HG03280 (cell line): ENCODE measurements around the gene F2RL1.
"Not testable (repeated sequence)": the region's sequence is repeated elsewhere in the genome, so short reads cannot be mapped to it uniquely, and the experiment has no call there.

ENCODE experiments used
- ATAC-seq: cut with Tn5 transposase; IDR thresholded peaks from one replicate; pipeline ENCODE4 v1.9.1; 2021; ENCODE audit warnings: mild to moderate bottlenecking, moderate library complexity; ENCODE audit not compliant: unreplicated experiment

Gene F2RL1

GRCh38 chr5:76849419-76850291 is 30.8 kb downstream of the F2RL1 start, which contains the start of gene S100Z:
S100Z (plus strand) TSS chr5:76850014; CDS start chr5:76875360, 25,346 bp downstream.
- ATAC-seq = no peak

DNA sequence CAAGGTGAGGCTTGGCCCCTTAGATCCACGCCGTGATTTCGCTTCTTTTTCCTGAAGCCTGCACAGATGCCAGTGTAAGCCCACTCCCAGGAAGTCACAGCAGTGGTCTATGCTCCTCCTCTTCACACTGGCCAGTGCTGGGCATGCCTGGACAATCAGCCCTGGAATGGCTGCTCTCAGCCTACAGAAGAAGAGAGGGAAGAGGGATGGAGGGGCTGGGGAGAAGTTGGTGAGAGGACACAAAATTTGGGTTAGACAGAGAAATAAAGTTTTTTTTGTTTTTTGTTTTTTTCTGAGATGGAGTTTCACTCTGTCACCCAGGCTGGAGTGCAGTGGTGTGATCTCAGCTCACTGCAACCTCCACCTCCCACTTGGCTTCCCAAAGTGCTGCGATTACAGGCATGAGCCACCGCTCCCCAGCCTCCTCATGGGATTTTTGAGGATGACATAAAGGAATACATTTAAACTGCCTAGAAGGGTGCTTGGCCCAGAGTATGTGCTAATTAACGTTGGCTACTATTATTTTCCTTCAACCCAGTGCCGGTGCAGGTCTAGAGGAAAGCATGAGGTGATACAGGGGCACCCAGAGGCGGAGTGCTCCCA is 31.8 kb downstream of the F2RL1 start:
- ATAC-seq = no peak

DNA sequence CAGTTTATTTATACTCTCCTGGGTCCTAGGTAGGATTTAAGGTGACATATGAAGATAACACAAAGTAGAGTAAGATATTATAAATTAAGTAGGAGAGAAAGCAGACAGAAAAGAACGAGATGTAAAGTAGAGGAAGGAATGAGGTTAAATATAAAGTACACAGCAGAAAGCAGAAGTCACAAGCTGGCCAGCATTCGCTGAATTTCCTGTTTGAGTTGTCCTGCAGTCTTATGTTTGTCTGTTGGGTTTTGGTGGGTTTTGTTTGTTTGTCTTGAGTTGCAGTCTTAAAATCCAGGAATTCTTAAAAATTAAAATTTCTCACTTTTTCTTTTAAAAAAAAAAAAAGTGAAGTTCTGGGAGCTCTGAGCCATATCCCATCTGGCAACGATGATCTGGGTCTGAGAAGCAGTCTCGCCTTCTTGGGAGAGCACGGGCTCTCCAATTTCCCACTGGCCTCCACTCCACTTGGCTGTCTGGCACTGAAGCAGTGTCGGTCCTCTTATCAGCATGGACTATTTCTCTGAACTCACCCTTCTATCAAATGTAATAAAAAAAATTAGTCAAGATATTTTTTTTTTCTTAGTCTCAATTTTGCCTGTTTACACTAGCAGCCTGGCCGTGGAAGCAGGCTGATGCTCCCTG is 33.0 kb downstream of the F2RL1 start:
- no peak for ATAC-seq

- ATAC-seq = no peak
Observed at GRCh38 chr5:76852772-76853171, 33.9 kb downstream of the F2RL1 start.

DNA sequence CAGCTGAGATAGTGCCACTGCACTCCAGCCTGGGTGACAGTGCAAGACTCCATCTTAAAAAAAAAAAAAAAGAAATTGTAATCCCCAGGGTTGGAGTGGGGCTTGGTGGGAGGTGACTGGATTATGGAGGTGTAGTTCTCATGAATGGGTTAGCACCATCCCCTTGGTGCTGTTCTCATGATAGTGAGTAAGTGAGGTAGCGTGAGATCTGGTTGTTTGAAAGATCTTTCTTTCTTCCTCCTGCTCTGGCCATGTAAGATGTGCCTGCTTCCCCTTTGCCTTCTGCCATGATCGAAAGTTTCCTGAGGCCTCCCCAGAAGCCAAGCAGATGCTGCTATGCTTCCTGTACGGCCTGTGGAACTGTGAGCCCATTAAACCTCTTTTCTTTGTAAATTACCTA is 34.9 kb downstream of the F2RL1 start:
- not testable (repeated sequence) for ATAC-seq

DNA sequence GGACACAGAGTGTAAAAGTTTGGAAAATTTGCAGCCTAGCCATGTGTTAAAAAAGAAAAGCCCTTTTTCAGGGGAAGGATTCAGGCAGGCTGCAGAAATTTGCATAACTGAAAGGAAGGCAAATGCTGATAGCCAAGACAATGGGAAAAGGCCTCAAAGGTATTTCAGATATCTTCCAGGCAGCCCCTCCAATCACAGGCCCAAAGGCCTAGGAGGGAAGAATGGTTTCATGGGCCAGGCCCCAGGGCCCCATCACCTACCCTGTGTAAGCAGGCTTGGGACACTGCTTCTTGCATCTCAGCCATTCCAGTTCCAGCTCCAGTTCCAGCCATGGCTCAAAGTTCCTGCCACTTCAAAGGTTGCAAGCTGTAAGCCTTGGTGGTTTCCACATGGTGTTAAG is 35.8 kb downstream of the F2RL1 start:
- ATAC-seq = no peak

GRCh38 chr5:76855501-76855900 is 36.7 kb downstream of the F2RL1 start:
- not testable (repeated sequence) for ATAC-seq

DNA sequence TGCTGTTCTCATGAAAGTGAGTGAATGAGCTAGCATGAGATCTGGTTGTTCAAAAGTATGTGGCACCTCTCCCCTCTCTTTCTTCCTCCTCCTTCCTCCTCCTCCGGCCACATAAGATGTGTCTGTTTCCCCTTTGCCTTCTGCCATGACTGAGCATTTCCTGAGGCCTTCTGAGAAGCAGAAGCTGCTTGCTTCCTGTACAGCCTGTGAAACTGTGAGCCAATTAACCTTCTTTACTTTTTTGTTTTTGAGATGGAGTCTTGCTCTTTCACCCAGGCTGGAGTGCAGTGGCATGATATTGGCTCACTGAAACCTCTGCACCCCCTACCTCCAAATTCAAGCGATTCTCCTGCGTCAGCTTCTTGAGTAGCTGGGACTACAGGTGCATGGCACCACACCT is 37.1 kb downstream of the F2RL1 start:
- no peak for ATAC-seq

GRCh38 chr5:76856800-76857199 is 38.0 kb downstream of the F2RL1 start:
- ATAC-seq = not testable (repeated sequence)

DNA sequence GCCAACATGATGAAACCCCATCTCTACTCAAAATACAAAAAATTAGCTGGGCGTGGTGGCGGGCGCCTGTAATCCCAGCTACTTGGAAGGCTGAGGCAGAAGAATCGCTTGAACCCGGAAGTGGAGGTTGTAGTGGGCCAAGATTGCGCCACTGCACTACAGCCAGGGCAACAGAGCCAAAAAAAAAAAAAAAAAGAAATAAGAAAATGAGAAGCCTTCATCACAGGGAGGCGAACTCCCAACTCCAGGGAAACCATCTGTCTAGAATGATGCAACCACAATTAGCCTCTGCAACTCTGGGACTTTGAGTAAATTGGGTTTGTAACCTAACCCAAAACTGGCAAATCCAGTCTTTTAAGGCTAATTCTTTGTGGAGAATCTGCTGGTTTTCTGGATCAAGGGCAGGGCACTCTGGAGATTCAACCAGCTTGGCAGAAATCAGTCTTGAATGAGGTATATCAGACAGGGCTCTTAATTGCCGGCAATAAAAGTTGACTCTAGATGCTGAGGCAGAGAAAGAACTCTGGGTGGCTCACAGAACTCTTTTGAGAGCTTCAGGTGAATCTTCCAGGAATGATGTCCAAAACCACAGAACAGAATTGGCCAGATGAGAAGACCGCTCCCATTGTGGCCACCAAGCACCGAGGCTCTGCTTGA is 40.9 kb downstream of the F2RL1 start:
- ATAC-seq = no peak

- ATAC-seq = no peak
Observed at GRCh38 chr5:76861612-76862011, 42.8 kb downstream of the F2RL1 start.

GRCh38 chr5:76863001-76863400 is 44.2 kb downstream of the F2RL1 start:
- no peak for ATAC-seq

DNA sequence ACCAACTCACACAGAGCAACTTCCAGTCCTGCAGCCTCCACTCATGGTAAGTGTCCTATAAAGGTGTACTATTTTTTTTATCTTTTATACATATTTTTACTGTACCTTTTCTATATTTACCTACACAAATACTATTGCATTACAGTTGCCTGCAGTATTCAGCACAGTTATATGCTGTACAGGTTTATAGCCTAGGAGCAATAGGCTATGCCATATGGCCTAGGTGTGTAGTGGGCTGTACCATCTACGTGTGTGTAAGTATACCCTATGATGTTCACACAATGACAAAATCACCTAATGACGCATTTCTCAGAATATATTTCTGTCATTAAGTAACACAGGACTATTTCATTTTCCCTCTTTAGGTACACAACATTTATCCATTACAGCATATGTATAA is 47.7 kb downstream of the F2RL1 start:
- no peak for ATAC-seq

GRCh38 chr5:76867038-76867437 is 48.2 kb downstream of the F2RL1 start:
- ATAC-seq = no peak

DNA sequence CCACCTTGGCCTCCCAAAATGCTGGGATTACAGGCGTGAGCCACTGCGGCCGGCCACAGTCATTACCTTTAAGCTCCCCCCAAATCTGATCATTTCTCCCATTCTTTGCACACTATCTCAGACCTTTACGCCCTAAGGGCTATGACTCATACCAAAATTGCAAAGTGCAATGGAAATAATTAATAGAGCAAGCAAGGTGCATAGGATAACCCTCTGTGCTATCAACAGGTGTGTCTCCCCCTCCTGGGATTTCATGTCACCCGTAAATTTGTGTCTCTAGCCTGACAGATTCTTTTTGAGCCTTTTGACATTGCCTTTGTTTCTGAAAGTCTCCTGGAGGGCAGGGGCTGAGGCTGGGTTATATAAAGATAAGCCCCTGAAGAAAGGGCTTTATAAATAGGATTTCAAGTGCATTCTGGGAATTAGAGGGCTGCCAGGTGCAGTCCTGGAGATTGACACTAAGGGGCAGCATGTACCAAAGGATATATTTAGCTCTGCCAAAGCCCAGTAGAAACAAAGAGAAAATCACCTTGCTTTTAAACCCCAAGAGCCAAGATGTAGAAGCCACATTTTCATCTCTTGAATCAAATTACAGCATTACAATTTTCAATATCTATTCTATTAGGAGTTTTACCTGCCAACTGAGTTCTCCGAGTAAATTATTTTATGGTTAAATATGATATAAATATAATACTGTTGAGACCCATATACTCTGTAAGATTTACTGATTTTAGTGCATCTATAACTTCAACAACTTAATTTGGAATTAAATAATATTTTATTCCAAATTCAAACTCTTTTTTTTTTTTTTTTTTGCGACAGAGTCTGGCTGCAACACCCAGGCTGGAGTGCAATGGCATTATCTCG is 49.2 kb downstream of the F2RL1 start:
- no peak for ATAC-seq

DNA sequence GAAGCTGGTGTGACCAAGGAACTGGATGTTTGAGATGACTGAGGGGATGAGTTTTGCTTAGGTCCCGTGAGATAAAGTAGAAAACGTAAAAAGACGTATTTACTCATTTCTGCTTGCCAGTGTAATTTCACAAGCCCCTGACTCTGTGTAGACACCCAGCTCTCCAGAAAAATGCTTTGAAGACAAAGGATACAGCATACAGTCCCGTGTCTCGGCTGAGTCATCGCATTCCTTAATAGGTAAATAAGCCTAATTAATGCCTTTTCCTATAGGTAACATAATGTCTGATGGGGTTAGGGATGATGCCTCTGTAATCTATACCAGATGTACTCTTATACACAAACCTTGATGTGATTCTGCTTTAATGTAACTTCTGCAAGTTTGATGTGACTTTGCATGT is 51.2 kb downstream of the F2RL1 start:
- ATAC-seq = no peak

DNA sequence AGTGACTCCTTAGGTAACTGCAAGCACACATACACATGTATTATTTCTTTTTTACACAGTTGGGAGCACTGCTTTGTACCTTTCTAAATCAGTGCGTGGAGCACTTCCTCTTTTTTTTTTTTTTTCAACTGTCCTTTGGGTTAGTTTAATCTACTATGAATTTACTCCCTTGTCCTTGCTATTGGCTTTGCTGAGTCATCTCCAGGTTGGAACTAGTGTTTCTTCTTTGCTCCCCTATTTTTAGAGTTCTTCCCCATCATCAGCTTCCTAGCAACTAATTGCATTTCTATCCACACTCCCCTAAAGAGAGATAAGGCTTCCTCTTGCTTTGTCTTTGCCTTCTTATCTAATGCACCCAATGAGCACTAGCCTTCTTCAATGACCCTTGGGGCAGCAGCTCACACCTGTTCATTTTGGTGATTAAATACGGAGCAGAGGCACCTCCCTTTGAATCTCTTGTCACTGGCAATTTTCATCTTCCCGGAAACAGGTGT is 55.3 kb downstream of the F2RL1 start:
- no peak for ATAC-seq
